Stomach (tissue), 9 donors: ENCODE data around the gene JAKMIP1. TPM values are rescaled to one million over a fixed set of nuclear protein-coding genes. Genes with fewer than 3 reads are reported as not detected.

Source experiments
- DNase-seq, 2 donors: peaks; one replicate each; pipeline versions ENCODE4 v3.0.0 to v3.0.0-alpha.2; 2013 to 2019
- H3K27ac ChIP-seq, 5 donors: fragments of 200-600 bp in 4 of 5; sonication (generic) in 4 of 5; one replicate each; pipeline ENCODE4 v1.5.1; 2013 to 2019; ENCODE audit warnings: mild to moderate bottlenecking in 1 of 5, moderate library complexity in 1 of 5
- H3K27me3 ChIP-seq, 3 donors: fragments of 200-600 bp; sonication (generic); one replicate each; pipeline ENCODE4 v1.5.1; 2017 to 2019; ENCODE audit warnings: mixed run types in 1 of 3
- H3K36me3 ChIP-seq, 4 donors: fragments of 200-600 bp; sonication (generic); 1 replicate in 3 of 4; 2 replicates in 1 of 4; pipeline ENCODE4 v1.5.1; 2016 to 2019
- H3K4me1 ChIP-seq, 4 donors: fragments of 200-600 bp; sonication (generic); one replicate each; pipeline ENCODE4 v1.5.1; 2016 to 2019
- H3K4me3 ChIP-seq, 4 donors: fragments of 200-600 bp; sonication (generic) in 3 of 4; one replicate each; pipeline ENCODE4 v1.5.1; 2016 to 2019; ENCODE audit warnings: mild to moderate bottlenecking in 1 of 4
- H3K9me3 ChIP-seq, 4 donors: fragments of 200-600 bp; sonication (generic); one replicate each; pipeline ENCODE4 v1.5.1; 2016 to 2019
- EP300 ChIP-seq: sonication (generic); formaldehyde crosslinking; IDR thresholded peaks from one replicate; pipeline ENCODE4 v1.6.1; 2017; ENCODE audit warnings: antibody characterized with exemption
- POLR2A ChIP-seq, 4 donors: fragments of 450-650 bp; IDR thresholded peaks; one replicate each; pipeline ENCODE4 v1.6.1; 2016; ENCODE audit warnings: antibody characterized with exemption in 4 of 4, control low read depth in 2 of 4, mild to moderate bottlenecking in 1 of 4, moderate library complexity in 1 of 4
- POLR2AphosphoS5 ChIP-seq, 3 donors: sonication (generic); formaldehyde crosslinking; IDR thresholded peaks; one replicate each; pipeline ENCODE4 v1.6.1; 2016; ENCODE audit warnings: antibody characterized with exemption in 3 of 3
- WGBS, 5 donors: extraction: QIAGEN DNeasy Blood & Tissue Kit in 3 of 5; methylation state at CpG; one replicate each; pipeline versions ENCODE4 v1.1.5 to v1.1.7; 2013 to 2018; 5-methylcytosine and 5-hydroxymethylcytosine counted together
- intact Hi-C: fragments of 100-400 bp; cut with DNase I; formaldehyde crosslinking; loops from one replicate; pipeline ENCODE4 v1.15.1; 2023; ENCODE audit warnings: low total_unique reads
- polyA plus RNA-seq, 3 donors: library from polyadenylated mRNA; stranded (reverse); fragments of 200-250 nt; gene quantifications; one replicate each; pipeline ENCODE4 v1.2.3, GENCODE V29; 2013
- total RNA-seq, 5 donors: library from RNA; depleted of rRNA; stranded (reverse); fragments of >200 nt; gene quantifications; one replicate each; pipeline versions ENCODE4 v1.1.0 to v1.2.3, GENCODE V29; 2014 to 2016
- TF ChIP-seq, protein P1 (sequence below), 7 experiments: fragments of 450-650 bp in 4 of 7; fragments of 200-600 bp in 3 of 7; sonication (generic) in 3 of 7; IDR thresholded peaks; one replicate each; pipeline ENCODE4 v1.5.1; 2016 to 2019; ENCODE audit warnings: antibody characterized with exemption in 7 of 7, control low read depth in 2 of 7, mild to moderate bottlenecking in 1 of 7
- donor health status: healthy with polysubstance abuse.
- donor health status: Bipolar disorder and iron deficiency.
- donor health status: healthy.

The JAKMIP1 gene
- total and polyA plus RNA-seq, 8 donors = 0.18 to 10.3 (median 0.54) TPM; not detected in 2

DNA sequence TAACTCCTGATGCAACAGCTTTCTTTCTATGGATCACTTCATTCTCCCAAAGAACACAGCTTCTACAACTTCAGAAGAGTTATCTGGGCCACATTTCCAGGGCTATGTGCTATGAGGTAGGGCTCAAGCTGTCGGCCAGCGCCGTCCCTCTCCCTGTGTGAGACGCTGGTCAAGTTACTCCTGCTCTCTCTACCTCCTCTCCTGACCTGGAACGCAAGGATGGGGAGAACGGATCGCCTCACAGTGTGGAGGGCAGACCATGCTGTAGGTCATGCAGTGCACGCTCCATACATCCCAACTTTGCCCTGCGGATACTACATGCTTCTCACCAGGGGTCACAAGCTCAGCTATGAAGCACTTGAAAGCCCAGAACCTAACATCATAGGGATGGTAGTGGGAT is 42.4 kb downstream of the JAKMIP1 start:
- 88 to 95% (median 92%) methylated on average over 9 of the region's 9 CpGs for WGBS, 5 donors
- DNase-seq = no peak
- intact Hi-C loops = no loop called here

DNA sequence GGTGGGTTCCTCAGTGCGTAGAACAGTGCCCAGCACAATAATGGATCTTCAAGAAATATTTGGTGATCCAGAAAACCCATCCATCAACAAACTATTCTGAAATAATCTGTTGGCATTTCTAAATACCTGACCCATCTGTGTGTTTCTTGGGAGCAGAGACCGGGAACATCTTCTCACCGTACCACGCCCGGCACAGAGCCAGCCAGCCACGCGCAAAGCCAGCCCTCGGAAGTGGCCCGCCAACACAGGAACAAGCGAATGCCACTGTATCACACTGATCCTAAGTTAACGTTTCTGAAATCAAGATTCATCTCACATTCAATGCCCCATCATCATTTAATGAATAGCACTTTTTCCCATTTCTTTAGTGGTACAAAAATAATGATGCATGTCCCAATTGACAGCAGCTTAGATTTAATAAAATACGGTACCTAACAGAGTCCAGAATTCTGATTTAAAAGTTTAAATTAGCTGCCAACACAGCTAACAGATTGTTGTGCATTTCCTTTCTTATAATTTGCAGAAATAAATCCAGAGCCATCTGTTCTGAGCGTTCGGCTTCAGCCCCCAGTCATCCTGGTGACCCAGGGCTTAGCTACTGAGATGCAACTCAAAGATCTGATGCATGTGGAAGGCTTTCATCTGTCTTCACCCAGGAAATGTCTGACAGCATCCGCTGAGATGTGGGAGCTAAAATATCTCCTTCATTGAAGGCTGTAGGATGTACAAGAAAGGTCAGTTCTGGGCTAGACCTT is 44.2 kb downstream of the JAKMIP1 start:
- WGBS, 5 donors = 82 to 90% (median 90%) methylated on average over 15 of the region's 15 CpGs
- no peak for DNase-seq
- Histone ChIP-seq H3K4me3 (no peak overlapping the region), H3K27ac (no peak overlapping the region), H3K4me1 (no peaks in the 10 kb centered on the region), H3K36me3 (no peaks in the 10 kb centered on the region), H3K27me3 (peaks cover 0 to 29% (median 0%) of the 10 kb centered on the region in 3 donors), H3K9me3 (no peaks in the 10 kb centered on the region)
- no peak for TF ChIP-seq EP300
- TF ChIP-seq, protein P1, sequence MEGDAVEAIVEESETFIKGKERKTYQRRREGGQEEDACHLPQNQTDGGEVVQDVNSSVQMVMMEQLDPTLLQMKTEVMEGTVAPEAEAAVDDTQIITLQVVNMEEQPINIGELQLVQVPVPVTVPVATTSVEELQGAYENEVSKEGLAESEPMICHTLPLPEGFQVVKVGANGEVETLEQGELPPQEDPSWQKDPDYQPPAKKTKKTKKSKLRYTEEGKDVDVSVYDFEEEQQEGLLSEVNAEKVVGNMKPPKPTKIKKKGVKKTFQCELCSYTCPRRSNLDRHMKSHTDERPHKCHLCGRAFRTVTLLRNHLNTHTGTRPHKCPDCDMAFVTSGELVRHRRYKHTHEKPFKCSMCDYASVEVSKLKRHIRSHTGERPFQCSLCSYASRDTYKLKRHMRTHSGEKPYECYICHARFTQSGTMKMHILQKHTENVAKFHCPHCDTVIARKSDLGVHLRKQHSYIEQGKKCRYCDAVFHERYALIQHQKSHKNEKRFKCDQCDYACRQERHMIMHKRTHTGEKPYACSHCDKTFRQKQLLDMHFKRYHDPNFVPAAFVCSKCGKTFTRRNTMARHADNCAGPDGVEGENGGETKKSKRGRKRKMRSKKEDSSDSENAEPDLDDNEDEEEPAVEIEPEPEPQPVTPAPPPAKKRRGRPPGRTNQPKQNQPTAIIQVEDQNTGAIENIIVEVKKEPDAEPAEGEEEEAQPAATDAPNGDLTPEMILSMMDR (IDR thresholded peaks at IDR 0.05) = no peak
- TF ChIP-seq POLR2AphosphoS5 (IDR thresholded peaks at IDR 0.05) = no peak
- TF ChIP-seq POLR2A (IDR thresholded peaks at IDR 0.05) = no peak
- intact Hi-C loops = no loop called here

More for the DNA sequence above, 42.4 kb downstream of the JAKMIP1 start:
- H3K4me3 ChIP-seq = no peak overlapping the region
- no peaks in the 10 kb centered on the region for H3K4me1 ChIP-seq
- peaks cover 0 to 20% (median 0%) of the 10 kb centered on the region in 3 donors for H3K27me3 ChIP-seq
- no peak overlapping the region for H3K27ac ChIP-seq
- no peaks in the 10 kb centered on the region for H3K36me3 ChIP-seq
- TF ChIP-seq EP300 = no peak
- TF ChIP-seq POLR2A (IDR thresholded peaks at IDR 0.05) = no peak
- TF ChIP-seq POLR2AphosphoS5 (IDR thresholded peaks at IDR 0.05) = no peak
- TF ChIP-seq, protein P1 (IDR thresholded peaks at IDR 0.05) = no peak
- H3K9me3 ChIP-seq = no peaks in the 10 kb centered on the region

GRCh38 chr4:6154875-6155274 is 45.5 kb downstream of the JAKMIP1 start:
- no peaks in the 10 kb centered on the region for H3K9me3 ChIP-seq
- TF ChIP-seq, protein P1 (IDR thresholded peaks at IDR 0.05) = no peak
- no peak for TF ChIP-seq EP300
- TF ChIP-seq POLR2AphosphoS5 (IDR thresholded peaks at IDR 0.05) = no peak
- no peak for TF ChIP-seq POLR2A (IDR thresholded peaks at IDR 0.05)
- intact Hi-C loops = no loop called here
- WGBS, 5 donors = 36 to 50% (median 46%) methylated on average over 8 to 9 of the region's 9 CpGs
- no peak for DNase-seq
- peaks cover 0 to 29% (median 4%) of the 10 kb centered on the region in 3 donors for H3K27me3 ChIP-seq
- H3K4me3 ChIP-seq = no peak overlapping the region
- H3K36me3 ChIP-seq = no peaks in the 10 kb centered on the region
- H3K27ac ChIP-seq = no peak overlapping the region
- no peaks in the 10 kb centered on the region for H3K4me1 ChIP-seq

DNA sequence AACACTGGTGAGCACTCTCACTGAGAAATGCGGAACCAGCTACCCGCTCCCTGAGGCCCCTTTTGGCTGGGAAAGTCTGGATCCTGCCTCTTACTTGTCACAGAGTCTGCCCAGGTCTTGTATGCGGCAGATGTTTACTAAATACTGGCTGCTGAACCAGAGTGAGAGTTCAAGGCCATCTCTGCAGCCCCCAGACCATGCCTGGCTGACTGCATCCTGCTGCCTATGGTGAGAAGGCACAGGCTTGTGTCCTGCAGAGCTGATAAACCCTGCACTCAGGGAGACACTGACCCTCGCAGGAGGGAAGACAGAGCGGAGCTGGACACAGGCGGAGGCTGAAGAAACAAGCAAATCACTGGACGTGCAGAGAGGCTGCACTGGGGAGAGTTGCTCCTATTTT is 46.5 kb downstream of the JAKMIP1 start:
- Histone ChIP-seq H3K4me1 (no peaks in the 10 kb centered on the region), H3K9me3 (no peaks in the 10 kb centered on the region), H3K27me3 (peaks cover 0 to 29% (median 4%) of the 10 kb centered on the region in 3 donors), H3K4me3 (no peak overlapping the region), H3K27ac (no peak overlapping the region), H3K36me3 (no peaks in the 10 kb centered on the region)
- intact Hi-C loops = no loop called here
- 52 to 73% (median 65%) methylated on average over 7 of the region's 7 CpGs for WGBS, 5 donors
- TF ChIP-seq POLR2A (IDR thresholded peaks at IDR 0.05) (no peak), EP300 (no peak), POLR2AphosphoS5 (IDR thresholded peaks at IDR 0.05) (no peak)
- TF ChIP-seq, protein P1 (IDR thresholded peaks at IDR 0.05) = no peak
- no peak for DNase-seq
